ENCODE measurements around the gene ZKSCAN1. TPM values are rescaled to one million over a fixed set of nuclear protein-coding genes. Genes with fewer than 3 reads are reported as not detected.

ZKSCAN1 gene
- 87.0 TPM for total RNA-seq

DNA sequence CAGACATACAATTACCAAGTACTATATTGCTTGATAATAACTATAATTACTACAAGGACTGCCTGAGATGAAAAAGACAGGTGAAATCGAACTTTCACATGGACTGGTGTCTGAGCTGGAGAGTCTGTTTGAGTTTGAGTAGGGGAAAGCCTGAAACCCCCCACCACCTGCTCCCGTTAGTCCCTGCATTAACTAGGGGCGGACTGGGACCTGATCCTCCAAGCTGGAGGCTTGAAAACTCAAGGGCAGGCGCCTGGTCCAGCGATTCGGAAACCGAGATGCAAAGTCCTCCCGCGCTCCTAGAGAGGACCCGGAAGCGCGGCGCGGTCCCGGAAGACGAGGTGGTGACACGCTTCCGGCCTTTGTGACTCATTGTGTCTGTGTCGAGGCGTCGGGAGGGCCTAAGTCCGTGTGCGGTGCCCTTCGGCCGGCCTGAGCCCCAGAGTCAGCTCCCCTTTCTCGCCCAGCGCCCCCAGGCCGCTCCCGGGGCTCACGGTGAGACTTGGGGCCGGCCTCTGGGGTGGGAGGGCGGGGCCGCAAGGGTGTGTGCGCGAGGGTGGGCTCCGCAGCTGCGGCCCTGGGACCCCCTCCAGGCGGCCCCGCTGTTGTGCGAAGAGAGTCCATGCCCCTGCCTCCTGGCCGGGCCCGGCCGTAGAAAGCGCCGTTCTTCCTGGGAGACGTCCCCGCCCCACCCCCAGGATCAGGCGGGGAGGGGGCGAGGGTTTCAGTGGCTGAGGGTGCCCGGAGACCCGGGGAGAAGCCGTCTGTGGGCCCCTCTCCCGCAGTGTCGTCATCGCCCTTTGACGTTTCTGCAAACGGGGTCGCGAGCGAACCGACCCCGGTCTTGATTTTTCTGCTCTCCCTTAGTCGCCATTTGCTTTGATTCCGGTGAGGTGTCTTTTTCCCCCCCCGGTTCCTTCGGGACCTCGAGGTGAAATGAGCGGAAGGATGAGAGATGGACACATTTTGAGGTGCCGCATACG lies at the start of gene ZKSCAN1:
Gene ZKSCAN1 (plus strand): TSS at position 365 of the 983 bp plus-strand sequence. CDS start 7,911 bp downstream, outside the sequence.

DNA sequence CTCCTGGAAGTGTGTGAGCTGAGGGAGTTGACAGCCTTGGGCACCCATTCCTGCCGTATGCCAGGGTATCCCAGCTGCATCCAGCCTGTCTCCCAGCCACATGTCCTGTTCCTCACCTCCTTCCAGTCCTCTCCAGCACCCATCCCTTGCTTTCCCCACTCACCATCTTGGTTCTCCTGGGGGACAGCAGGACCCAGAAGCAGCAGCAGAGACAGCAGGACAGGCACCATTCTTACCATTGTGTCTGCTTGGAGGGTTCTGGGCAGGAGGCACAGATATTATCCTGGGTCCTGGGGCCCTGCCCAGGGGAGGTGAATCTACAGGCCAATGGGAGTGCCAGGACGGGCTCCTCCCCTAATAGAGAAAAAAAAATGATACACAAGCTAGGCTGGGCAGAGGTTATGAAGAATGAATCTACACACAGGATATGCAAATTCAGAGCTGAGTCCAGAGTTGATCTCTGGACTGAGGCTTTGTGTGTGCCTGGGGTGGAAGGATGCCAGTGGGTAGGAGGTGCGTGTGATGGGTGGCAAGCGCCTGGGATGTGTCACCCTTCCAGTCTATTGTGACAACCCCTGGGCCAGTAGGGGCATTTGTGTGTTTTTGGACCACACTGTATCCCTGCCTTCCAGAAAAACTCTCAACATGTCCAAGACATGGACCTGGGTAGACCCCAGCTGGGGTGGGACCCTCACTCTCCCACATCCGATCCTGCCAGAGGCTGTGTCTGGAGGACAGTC lies 39.4 kb upstream of the ZKSCAN1 start, which contains the start of gene AZGP1:
Gene AZGP1 (minus strand): TSS at position 250 of the 740 bp plus-strand sequence. CDS start 11 bp downstream, at position 239.

DNA sequence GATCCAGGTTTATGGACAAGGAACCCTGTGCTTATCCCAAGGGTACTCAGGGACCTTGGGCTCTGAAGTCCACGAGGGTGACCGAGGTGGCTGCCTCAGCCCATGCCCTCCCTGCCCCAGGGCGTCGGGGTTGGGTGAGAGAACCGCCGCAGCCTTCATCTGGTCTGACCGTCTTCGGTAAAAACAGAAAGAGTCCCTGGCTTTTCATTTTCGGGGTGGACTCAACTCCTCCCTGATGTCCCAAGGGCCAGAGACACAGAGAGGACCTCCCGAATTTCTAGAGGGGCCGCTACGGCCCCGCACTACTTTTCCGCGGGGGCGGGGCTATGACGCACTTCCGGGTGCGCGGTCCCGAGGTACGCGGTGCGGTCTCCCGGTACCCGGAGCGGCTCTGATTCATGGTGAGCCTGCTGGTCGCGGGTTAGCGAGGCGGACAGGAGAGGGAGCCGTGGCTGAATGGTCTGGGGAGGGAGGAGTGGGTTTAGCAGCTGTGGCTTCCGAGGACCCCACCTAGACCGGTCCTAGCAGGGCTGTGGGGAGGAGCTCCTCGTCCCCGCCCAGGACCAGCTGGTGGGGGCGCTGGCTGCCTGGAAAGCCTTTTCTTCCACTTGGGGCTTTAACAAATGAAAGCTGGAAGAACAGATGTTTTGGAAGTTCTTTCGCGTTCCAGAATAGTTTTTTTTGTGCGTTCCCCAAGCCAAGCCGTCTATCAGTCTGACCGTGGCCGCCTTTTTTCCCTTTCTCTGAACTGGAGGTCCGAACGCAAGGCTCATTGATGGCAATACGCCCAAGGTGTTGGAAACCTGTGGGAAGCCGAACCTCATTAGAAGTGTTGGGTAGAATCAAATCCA lies 34.3 kb downstream of the ZKSCAN1 start, which contains the start of gene ZSCAN21:
Gene ZSCAN21 (plus strand): TSS at position 334 of the 851 bp plus-strand sequence. CDS start 7,233 bp downstream, outside the sequence.

DNA sequence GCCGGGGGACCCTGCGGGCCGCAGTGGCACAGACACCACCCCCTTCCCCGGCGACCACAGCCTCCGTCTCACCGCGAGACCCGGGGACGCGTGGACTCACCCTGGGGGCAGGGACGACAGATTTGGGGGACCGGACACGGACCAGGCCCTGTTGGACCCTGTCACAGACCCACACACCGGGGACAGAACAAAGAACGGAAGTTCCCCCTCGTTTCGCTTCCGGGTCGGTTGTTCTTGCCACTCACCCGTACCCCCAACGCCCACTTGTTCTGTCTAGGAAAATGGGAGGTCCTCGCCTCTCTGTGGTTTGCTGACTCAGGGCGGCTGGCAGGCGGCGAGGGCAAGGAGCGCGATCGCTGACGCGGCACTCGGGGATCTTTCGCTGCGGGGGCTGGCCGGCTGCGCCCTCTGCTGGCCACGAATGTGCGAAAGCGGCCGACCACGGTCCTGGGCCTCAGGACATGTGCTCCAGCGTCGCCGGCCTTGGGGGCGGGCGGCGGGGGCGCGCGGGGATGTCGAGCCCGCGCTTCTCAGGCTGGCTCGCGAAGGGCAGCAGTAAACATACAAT lies 66.2 kb downstream of the ZKSCAN1 start, which contains the start of gene ZNF3:
Gene ZNF3 (minus strand): TSS at position 189 of the 568 bp plus-strand sequence. CDS start 4,366 bp downstream, outside the sequence.

DNA sequence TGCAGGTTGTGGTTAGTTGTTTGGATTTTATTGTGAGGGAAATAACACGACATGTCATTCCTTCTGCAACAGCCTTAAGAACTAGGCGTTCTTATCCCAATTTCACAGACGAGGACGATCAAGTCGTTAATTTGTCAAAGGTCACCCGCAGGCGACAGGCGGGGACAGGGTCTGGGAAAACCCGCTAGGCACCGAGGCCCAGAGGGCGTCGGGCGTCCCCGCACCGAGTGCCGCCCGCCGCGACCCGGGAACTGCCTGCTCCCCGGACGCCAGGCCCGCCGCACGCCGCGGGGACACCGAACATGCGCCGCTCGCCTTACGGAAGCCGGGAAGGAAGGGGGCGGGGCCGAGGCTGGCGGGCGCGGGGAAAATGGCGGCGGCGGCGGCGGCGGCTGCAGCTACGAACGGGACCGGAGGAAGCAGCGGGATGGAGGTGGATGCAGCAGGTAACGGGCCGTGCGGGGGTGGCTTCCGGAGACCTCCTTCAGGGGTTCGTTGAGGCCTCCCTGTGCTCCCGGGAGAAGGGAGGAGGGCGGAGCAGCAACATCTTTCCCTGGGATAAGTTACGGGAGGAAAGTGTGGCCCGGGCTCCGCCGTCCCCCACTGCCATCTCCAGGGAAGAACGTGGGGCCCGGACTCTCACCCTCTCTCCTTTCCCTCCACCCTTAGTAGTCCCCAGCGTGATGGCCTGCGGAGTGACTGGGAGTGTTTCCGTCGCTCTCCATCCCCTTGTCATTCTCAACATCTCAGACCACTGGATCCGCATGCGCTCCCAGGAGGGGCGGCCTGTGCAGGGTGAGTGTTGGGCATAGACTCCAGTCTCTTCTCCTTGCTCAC lies 73.4 kb downstream of the ZKSCAN1 start, which contains the start of gene COPS6:
Gene COPS6 (plus strand): TSS at position 349 of the 837 bp plus-strand sequence. CDS start 22 bp downstream, at position 371.

Other genes with a start within 250 kb of the ZKSCAN1 start
- gene CYP3A4, start 231.4 kb upstream of the ZKSCAN1 start, total RNA-seq = not detected
- 0.31 TPM for gene CYP3A43, start 187.6 kb upstream of the ZKSCAN1 start, total RNA-seq
- gene OR2AE1, start 138.6 kb upstream of the ZKSCAN1 start, total RNA-seq = not detected
- 20.7 TPM for gene TRIM4, start 96.1 kb upstream of the ZKSCAN1 start, total RNA-seq
- not detected for gene GJC3, start 86.0 kb upstream of the ZKSCAN1 start, total RNA-seq
- not detected for gene AZGP1, start 39.6 kb upstream of the ZKSCAN1 start, total RNA-seq
- gene ZSCAN21, start 34.2 kb downstream of the ZKSCAN1 start, total RNA-seq = 21.3 TPM
- 72.9 TPM for gene ZNF3, start 66.1 kb downstream of the ZKSCAN1 start, total RNA-seq
- 35.7 TPM for gene COPS6, start 73.4 kb downstream of the ZKSCAN1 start, total RNA-seq
- 76.1 TPM for gene MCM7, start 85.8 kb downstream of the ZKSCAN1 start, total RNA-seq
- gene AP4M1, start 86.0 kb downstream of the ZKSCAN1 start, total RNA-seq = 29.7 TPM
- gene TAF6, start 103.8 kb downstream of the ZKSCAN1 start, total RNA-seq = 27.9 TPM
- gene CNPY4, start 104.0 kb downstream of the ZKSCAN1 start, total RNA-seq = 22.5 TPM
- gene MBLAC1, start 111.4 kb downstream of the ZKSCAN1 start, total RNA-seq = 8.1 TPM
- gene LAMTOR4, start 133.3 kb downstream of the ZKSCAN1 start, total RNA-seq = 31.0 TPM
- 19.7 TPM for gene TRAPPC14, start 143.1 kb downstream of the ZKSCAN1 start, total RNA-seq
- gene GAL3ST4, start 153.0 kb downstream of the ZKSCAN1 start, total RNA-seq = 7.2 TPM
- 67.3 TPM for gene GPC2, start 161.8 kb downstream of the ZKSCAN1 start, total RNA-seq
- 1.3 TPM for gene STAG3, start 162.3 kb downstream of the ZKSCAN1 start, total RNA-seq
- not detected for gene PVRIG, start 204.4 kb downstream of the ZKSCAN1 start, total RNA-seq